OCI-LY1 (cell line): Measurements from ENCODE around the gene KIAA0040.

Experiments used
- H2AFZ ChIP-seq: fragments of 200-600 bp; sonication (generic), shearing (Covaris generic); 2 replicates; pipeline ENCODE4 v1.6.0; 2014; ENCODE audit warnings: antibody characterized with exemption, mild to moderate bottlenecking, low read length
- H3F3A ChIP-seq: fragments of 200-600 bp; sonication (generic), shearing (Covaris generic); 2 replicates; pipeline ENCODE4 v1.6.0; 2014; ENCODE audit warnings: mild to moderate bottlenecking, antibody characterized with exemption, low read length, moderate library complexity; ENCODE audit not compliant: insufficient read depth
- H3K27ac ChIP-seq: fragments of 200-600 bp; sonication (generic); 2 replicates; pipeline ENCODE4 v1.5.1; 2014; ENCODE audit warnings: low read length, mixed run types, mild to moderate bottlenecking, low read depth; ENCODE audit not compliant: poor library complexity, severe bottlenecking
- H3K27me3 ChIP-seq: fragments of 200-600 bp; sonication (generic); 2 replicates; pipeline ENCODE4 v1.6.0; 2014; ENCODE audit warnings: antibody characterized with exemption, mild to moderate bottlenecking, low read length, moderate library complexity; ENCODE audit not compliant: insufficient read depth
- H3K36me3 ChIP-seq: fragments of 200-600 bp; sonication (generic); 2 replicates; pipeline ENCODE4 v1.6.1; 2014; ENCODE audit warnings: mild to moderate bottlenecking, antibody characterized with exemption, low read length, moderate library complexity, mixed read lengths; ENCODE audit not compliant: insufficient read depth
- H3K4me1 ChIP-seq: fragments of 200-600 bp; sonication (generic); 2 replicates; pipeline ENCODE4 v1.5.1; 2014; ENCODE audit warnings: mild to moderate bottlenecking, low read length, moderate library complexity; ENCODE audit not compliant: insufficient read depth, severe bottlenecking
- H3K4me2 ChIP-seq: fragments of 200-600 bp; sonication (generic), shearing (Covaris generic); 2 replicates; pipeline ENCODE4 v1.6.1; 2014; ENCODE audit warnings: low read length
- H3K4me3 ChIP-seq: fragments of 200-600 bp; sonication (generic); 2 replicates; pipeline ENCODE4 v1.5.1; 2014; ENCODE audit warnings: low read length, low read depth, mild to moderate bottlenecking, mixed read lengths; ENCODE audit not compliant: poor library complexity, severe bottlenecking
- H3K79me2 ChIP-seq: fragments of 200-600 bp; shearing (Covaris generic); 2 replicates; pipeline ENCODE4 v1.6.1; 2016; ENCODE audit warnings: mixed run types, low read length, mixed read lengths; ENCODE audit not compliant: insufficient read depth
- H3K9ac ChIP-seq: fragments of 200-600 bp; sonication (generic), shearing (Covaris generic); 2 replicates; pipeline ENCODE4 v1.6.1; 2014; ENCODE audit warnings: mild to moderate bottlenecking, low read length, mixed read lengths
- H3K9me2 ChIP-seq: fragments of 200-600 bp; sonication (generic), shearing (Covaris generic); 2 replicates; pipeline ENCODE4 v1.6.1; 2014; ENCODE audit warnings: low read depth, mild to moderate bottlenecking, low read length, mixed read lengths
- H3K9me3 ChIP-seq: fragments of 200-600 bp; shearing (Covaris generic); 2 replicates; pipeline ENCODE4 v1.6.1; 2014; ENCODE audit warnings: low read length, mixed read lengths
- H4K20me1 ChIP-seq: fragments of 200-600 bp; sonication (generic), shearing (Covaris generic); 2 replicates; pipeline ENCODE4 v1.6.0; 2016; ENCODE audit warnings: mild to moderate bottlenecking, low read length; ENCODE audit not compliant: insufficient read depth
- CTCF ChIP-seq: fragments of 200-600 bp; sonication (generic), shearing (Covaris generic); IDR thresholded peaks from 2 replicates; pipeline ENCODE4 v1.5.1; 2017; ENCODE audit warnings: mild to moderate bottlenecking, antibody characterized with exemption, low read length, moderate library complexity, mixed read lengths
- EZH2 ChIP-seq: fragments of 200-600 bp; sonication (generic), shearing (Covaris generic); IDR thresholded peaks from 2 replicates; pipeline ENCODE4 v1.8.0; 2017; ENCODE audit warnings: borderline replicate concordance, mixed run types, mild to moderate bottlenecking, antibody characterized with exemption, low read length, moderate library complexity, mixed read lengths

Gene KIAA0040

DNA sequence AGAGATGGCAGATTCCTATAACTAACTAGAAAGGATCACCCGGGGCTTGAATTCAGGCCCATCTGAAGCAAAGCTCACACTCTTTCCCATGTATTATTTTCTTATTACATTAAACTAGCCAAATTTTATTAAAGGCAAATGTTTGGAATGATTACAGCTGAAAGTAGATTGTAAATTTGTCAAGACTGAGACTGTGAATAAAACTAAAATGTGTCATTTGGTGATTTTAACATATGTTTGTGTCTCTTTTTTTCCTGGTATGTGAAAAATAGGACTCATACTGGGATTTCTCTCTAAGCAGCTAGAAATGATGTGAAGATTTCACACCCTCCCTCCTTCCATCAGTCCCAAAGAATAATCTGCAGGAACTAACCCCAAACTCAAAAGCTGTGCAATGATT, 19.1 kb upstream of the KIAA0040 start:
- TF ChIP-seq EZH2 (no peak), CTCF (no peak)
- H3K27me3 ChIP-seq, result no peaks in the 10 kb centered on the region
- H3K4me3 ChIP-seq, result no peak overlapping the region
- H3K9me2 ChIP-seq, result no peaks in the 10 kb centered on the region
- H3K4me2 ChIP-seq, result no peak overlapping the region
- H3K27ac ChIP-seq, result no peak overlapping the region
- H3F3A ChIP-seq, result no peaks in the 10 kb centered on the region
- H4K20me1 ChIP-seq, result no peaks in the 10 kb centered on the region
- peaks cover 17% of the 10 kb centered on the region for H3K4me1 ChIP-seq
- no peak overlapping the region for H3K9ac ChIP-seq
- H3K79me2 ChIP-seq, result no peaks in the 10 kb centered on the region
- H3K9me3 ChIP-seq, result no peaks in the 10 kb centered on the region
- no peak overlapping the region for H2AFZ ChIP-seq
- H3K36me3 ChIP-seq, result no peaks in the 10 kb centered on the region

GRCh38 chr1:175210744-175211143, 18.2 kb upstream of the KIAA0040 start:
- Histone ChIP-seq H3F3A (no peaks in the 10 kb centered on the region), H3K9me3 (no peaks in the 10 kb centered on the region), H3K4me2 (no peak overlapping the region), H3K4me3 (no peak overlapping the region), H3K4me1 (peaks cover 17% of the 10 kb centered on the region), H3K9ac (no peak overlapping the region), H3K36me3 (no peaks in the 10 kb centered on the region), H3K79me2 (no peaks in the 10 kb centered on the region), H3K9me2 (no peaks in the 10 kb centered on the region), H4K20me1 (no peaks in the 10 kb centered on the region), H3K27me3 (no peaks in the 10 kb centered on the region), H3K27ac (no peak overlapping the region), H2AFZ (no peak overlapping the region)
- no peak for TF ChIP-seq CTCF
- no peak for TF ChIP-seq EZH2

DNA sequence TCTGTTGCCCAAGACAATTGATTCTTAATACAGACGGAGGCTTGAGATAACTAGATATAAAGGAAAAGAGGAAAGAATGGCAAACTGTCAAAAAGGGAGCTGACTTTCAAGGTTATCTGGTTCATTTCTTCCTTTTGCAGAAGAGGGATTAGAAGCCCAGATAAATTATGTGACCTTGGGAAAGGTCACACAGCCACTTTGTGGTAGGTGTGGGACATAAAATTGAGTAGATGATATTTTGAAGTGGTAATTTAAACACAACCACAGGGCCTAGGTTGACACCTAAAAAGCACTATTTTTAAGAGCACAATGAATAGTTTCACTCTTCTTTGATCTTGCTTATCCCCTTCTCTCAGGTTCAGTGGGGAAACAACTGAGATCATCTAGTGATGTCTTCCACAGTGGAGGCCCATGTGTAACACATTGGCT, 16.9 kb upstream of the KIAA0040 start:
- Histone ChIP-seq H3K27me3 (no peaks in the 10 kb centered on the region), H3K36me3 (no peaks in the 10 kb centered on the region), H3K79me2 (no peaks in the 10 kb centered on the region), H2AFZ (peak overlapping the region; percentile 65; the same call in 1 of the 2 replicates), H3K9ac (no peak overlapping the region; the same call in 1 of the 2 replicates), H4K20me1 (no peaks in the 10 kb centered on the region), H3K9me2 (no peaks in the 10 kb centered on the region), H3K9me3 (no peaks in the 10 kb centered on the region), H3F3A (no peaks in the 10 kb centered on the region), H3K27ac (peak overlapping the region; percentile 71), H3K4me2 (peak overlapping the region; percentile 47), H3K4me1 (peaks cover 17% of the 10 kb centered on the region), H3K4me3 (no peak overlapping the region)
- no peak for TF ChIP-seq EZH2
- no peak for TF ChIP-seq CTCF
